Stimulated activated CD4-positive, alpha-beta T cell treated with anti-CD3 and anti-CD28 coated beads, Interleukin-1b, Interleukin-23, amount 100 ng/mL, for 1 hour (primary cell): ENCODE data around the gene BAIAP2.

ENCODE experiments used
- DNase-seq, 2 donors: peaks; one replicate each; pipeline ENCODE4 v3.0.0-alpha.2; 2020; ENCODE audit warnings: low read depth in 2 of 2

Gene BAIAP2

GRCh38 chr17:81126281-81127132, 91.6 kb downstream of the BAIAP2 start:
- DNase-seq: no peak

- no peak for DNase-seq
These were observed 92.1 kb downstream of the BAIAP2 start for GRCh38 chr17:81127133-81127455.

DNA sequence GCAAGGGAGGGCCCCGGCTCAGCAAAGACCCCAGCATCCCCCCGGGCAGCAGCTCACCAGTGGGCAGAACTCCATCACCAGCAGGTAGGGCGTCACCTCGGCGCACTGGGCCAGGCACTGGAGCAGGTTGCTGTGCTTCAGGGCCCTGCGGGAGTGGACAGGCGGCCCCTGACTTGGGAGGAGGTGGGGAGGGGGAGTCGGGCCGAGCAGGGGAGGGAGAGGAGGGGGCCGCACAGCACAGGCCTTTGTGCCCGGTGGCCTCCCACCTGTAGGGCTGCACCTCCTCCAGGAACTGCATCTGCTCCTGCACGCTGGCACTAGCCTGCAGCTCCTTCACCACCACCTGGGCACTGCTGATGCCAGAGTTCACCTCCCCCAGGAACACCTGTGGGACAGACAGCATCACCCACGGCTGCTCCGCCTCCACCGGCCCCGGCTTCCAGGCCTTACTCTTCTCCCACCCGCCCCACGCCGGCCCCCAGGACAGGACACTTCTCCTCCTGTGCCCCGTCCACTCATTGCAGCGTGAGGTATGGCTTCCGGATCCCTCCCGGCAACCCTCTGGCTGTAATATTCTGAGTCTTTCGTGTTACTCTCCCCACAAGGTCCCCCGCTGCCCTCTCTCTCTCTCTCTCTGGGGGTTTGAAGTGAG, 92.7 kb downstream of the BAIAP2 start:
- DNase-seq: no peak

DNA sequence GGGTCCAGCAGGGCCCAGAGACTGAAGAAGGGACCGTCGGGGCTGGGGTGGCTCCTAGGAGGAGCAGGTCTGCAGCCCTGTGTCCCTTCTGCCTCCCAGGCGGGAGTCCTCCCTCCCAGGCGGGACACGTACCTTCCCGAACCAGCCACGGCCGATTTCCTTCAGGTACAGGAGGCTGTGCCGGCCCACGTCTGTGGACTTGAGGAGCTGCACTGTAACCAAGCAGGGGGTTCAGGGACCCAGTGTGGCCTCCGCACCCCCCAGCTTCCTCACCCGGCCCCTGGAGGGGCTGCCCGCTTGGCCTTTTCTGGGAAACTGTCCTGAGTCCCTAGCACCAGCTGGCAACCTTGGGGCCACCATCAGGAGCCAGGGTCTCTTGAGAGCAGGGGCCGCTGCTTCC, 93.4 kb downstream of the BAIAP2 start:
- no peak for DNase-seq

DNA sequence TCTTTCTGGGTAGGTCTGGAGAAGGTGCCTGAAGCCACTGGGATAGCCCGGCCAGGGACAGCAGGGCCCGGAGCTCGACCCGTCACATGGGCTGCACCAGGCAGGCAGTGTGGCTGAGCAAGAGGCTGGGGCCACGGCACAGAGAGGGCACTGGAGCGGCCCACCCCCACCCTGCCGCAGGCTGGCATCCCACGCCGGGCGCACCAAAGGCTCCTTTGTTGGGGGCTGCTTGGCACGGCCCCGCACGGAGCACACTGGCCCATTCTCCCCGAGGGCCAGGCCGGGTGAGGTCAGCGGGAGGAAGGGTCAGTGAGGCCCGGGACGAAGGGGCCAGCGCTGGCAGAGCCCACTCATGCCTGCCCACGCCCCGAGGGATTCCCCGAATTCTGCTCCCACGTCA, 93.8 kb downstream of the BAIAP2 start:
- DNase-seq: no peak

DNA sequence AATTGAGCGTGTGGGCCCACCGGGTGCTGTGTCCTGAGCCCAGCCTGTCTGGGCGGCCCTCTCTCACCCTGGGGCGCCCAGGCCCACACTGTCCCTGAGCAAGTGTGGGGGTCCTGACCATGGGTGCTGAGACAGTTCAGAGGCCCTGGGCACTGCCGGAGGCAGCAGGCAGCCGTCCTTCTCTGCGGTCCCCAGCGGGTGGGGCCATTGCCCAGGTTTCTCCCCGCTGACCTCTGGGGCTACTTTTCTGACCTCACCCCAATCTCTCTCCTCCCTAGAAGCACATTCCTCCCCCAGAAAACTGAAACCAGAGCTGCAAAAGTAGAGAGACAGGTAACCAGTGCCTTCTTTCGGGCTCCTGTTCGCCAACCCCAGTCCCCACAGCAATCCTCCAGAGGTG, 94.3 kb downstream of the BAIAP2 start:
- DNase-seq: no peak

DNA sequence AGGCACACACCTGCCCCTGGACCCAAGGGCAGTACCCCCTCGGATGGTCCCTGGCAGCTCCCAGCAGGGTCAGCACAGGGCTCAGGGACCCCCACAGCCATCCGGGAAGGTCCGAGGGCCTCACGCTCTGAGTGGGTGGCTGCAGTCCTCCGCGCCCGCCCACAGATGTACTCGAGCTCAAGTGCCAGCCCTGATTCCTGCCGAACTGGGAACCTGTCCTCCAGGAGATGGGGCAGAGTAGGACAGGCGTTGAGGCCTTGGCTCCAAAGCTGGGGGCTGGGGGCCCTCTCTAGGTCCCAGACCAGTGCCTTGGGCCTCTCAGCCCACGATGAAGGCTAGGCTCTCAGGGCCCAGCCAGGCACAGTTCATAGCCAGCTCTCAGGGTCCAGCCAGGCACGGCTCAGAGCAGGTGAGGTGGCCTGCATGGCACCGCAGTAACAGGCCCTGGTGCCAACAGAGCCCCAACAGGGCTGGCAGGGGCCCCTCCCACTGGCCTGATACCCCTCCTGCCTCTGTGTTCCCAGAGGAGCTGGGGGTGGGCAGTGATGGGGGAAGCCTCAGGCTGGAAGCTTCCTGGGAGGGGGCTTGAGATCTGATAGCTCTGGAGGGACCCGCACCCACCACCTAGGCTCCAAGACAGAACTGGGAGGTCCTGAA, 94.9 kb downstream of the BAIAP2 start:
- no peak for DNase-seq

GRCh38 chr17:81130385-81131361, 95.7 kb downstream of the BAIAP2 start:
- no peak for DNase-seq

GRCh38 chr17:81131486-81132196, 96.7 kb downstream of the BAIAP2 start:
- DNase-seq: no peak

DNA sequence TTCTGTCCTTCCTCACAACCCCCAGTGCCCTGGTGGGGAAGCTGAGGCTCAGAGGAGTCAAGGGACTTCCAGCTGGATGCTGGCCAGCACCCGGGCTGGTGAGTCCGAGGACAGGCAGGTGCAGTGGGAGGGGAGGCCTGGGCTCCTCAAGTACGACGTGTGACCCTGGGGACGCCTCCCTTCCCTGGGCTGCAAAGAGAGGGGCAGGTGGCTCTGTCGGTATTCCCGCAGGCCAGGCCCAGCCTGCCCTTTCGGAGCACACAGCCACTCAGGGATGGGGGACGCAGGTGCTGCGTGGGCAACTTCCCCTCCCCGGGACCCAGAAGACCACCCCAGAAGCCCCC, 97.2 kb downstream of the BAIAP2 start:
- DNase-seq: no peak

- no peak for DNase-seq
These were observed 98.1 kb downstream of the BAIAP2 start for GRCh38 chr17:81132770-81133723.

DNA sequence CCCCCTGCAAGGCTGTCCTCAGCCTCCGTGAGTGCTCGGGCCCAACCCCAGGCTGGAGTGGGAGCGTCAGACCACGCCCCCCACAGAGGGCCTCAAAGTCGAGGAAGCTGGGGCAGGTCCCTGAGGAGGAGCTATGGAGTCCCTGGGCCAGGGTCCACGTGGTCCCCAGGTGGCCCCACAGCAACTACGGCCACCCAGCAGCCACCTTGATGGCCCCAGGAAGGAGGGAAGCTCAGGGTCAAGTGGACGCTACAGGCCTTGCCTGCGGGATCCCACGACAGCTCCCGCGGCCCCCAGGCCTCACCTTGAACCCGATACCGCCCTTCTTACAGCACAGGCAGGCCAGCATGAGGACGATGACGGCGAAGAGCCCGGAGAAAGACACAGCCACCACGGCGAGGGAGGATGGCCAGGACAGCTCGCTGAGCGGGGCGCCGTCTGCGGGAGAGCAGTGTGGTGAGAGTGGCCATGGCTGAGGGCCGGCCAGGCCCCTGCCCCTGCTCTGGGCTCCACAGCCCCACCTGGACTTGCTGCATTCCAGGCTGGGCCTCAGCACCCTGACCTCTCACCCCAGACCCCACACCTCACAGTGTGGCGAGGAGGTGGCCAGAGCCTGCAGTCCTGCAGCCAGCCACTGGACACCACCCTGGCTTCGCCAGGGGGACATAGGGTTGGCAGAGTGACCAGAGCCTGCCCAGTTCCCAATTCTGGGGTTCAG, 99.3 kb downstream of the BAIAP2 start:
- no peak for DNase-seq

- DNase-seq: no peak
These were observed 100.7 kb downstream of the BAIAP2 start for GRCh38 chr17:81135505-81136278.

- DNase-seq: no peak
These were observed 101.4 kb downstream of the BAIAP2 start for GRCh38 chr17:81136366-81136765.

GRCh38 chr17:81137248-81137647, 102.3 kb downstream of the BAIAP2 start:
- no peak for DNase-seq

GRCh38 chr17:81138083-81138482, 103.1 kb downstream of the BAIAP2 start:
- no peak for DNase-seq

DNA sequence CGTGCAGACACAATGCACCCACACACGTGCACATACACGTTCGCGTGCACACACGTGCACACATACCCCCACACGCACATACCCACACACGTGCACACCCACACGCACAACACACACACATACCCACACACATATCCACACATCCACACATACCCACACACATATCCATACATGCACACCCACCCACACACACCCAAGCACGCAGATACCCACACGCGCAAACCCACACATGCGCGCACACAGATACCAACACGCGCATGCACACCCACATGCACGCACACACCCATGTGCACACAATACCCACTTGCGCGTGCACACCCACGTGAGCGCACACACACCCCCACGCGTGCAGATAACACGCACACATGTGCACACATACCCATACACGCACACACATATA, 103.5 kb downstream of the BAIAP2 start:
- no peak for DNase-seq

DNA sequence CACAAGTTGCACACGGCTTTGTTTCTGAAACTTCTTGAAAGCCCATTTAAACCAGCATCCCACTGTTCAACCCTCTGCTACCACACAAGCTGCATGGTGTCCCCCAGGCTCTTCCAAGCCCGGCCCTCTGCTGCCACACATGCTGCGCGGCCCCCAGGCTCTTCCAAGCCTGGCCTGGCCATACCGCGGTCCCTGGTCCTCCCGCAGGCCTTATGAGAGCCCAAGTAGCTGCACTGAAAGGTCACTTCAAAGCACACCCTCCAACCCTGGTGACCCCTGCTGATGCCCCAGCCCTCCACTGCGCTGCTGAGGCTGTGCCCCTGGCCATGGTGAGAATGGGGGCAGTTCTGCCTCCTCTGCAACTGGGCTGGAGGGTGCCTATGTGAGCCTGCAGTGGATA, 104.5 kb downstream of the BAIAP2 start:
- no peak for DNase-seq

- DNase-seq: no peak
These were observed 105.1 kb downstream of the BAIAP2 start for GRCh38 chr17:81140018-81140417.
